ENCODE results near the gene BCORL1. TPM values are rescaled to one million over a fixed set of nuclear protein-coding genes. Genes with fewer than 3 reads are reported as not detected.

BCORL1 gene
- total RNA-seq, 4 donors from 2014 or later = 7.4 to 16.5 (median 11.5) TPM

GRCh38 chrX:130106071-130106470 is 123.6 kb downstream of the BCORL1 start:
- no peak for DNase-seq
- no peaks in the 10 kb centered on the region for H3K36me3 ChIP-seq
- peaks cover 0 to 20% (median 0%) of the 10 kb centered on the region in 4 donors for H3K4me1 ChIP-seq
- TF ChIP-seq POLR2A (IDR thresholded peaks at IDR 0.05) = no peak
- no peak for TF ChIP-seq CTCF (IDR thresholded peaks at IDR 0.05)
- H3K4me3 ChIP-seq = no peak overlapping the region
- no peaks in the 10 kb centered on the region for H3K9me3 ChIP-seq
- no peaks in the 10 kb centered on the region for H3K27me3 ChIP-seq
- H3K27ac ChIP-seq = peak overlapping the region in 2 of 4 donors; percentile 10 to 31

Other genes starting within 250 kb of the BCORL1 start
- gene XPNPEP2, start 243.7 kb upstream of the BCORL1 start, total RNA-seq = 100 to 1,000 TPM in 3 of 4 donors, 1 to 10 TPM in 1; 5.8 to 875 (median 803) TPM
- 10 to 100 TPM in 1 of 4 donors, 1 to 10 TPM in 3; 2.2 to 45.4 (median 7.7) TPM for gene SASH3, start 202.7 kb upstream of the BCORL1 start, total RNA-seq
- gene ZDHHC9, start 138.7 kb upstream of the BCORL1 start, total RNA-seq = 10 to 100 TPM; 16.5 to 78.3 (median 60.6) TPM
- 10 to 100 TPM in 3 of 4 donors, 1 to 10 TPM in 1; 8.6 to 46.2 (median 11.2) TPM for gene UTP14A, start 76.5 kb upstream of the BCORL1 start, total RNA-seq
- gene ELF4, start 127.9 kb downstream of the BCORL1 start, total RNA-seq = 10 to 100 TPM; 17.3 to 47.3 (median 43.7) TPM
- 10 to 100 TPM; 16.5 to 44.9 (median 37.4) TPM for gene AIFM1, start 183.2 kb downstream of the BCORL1 start, total RNA-seq
- gene RAB33A, start 189.3 kb downstream of the BCORL1 start, total RNA-seq = 1 to 10 TPM in 1 of 4 donors, under 1 TPM in 2, not detected in 1; 0.67 to 1.3 (median 0.88) TPM

Data from Peyer's patch (tissue), 4 donors.